DMS153 (cell line): ENCODE results near the gene STARD7.
"Not testable (repeated sequence)": the region's sequence is repeated elsewhere in the genome, so short reads cannot be mapped to it uniquely, and the experiment has no call there.

Experiments
- DNase-seq: peaks from one replicate; lab custom pipeline; 2025; lab: John Stamatoyannopoulos, UW

The STARD7 gene

GRCh38 chr2:96163768-96164429 lies 44.7 kb downstream of the STARD7 start:
- no peak for DNase-seq

DNA sequence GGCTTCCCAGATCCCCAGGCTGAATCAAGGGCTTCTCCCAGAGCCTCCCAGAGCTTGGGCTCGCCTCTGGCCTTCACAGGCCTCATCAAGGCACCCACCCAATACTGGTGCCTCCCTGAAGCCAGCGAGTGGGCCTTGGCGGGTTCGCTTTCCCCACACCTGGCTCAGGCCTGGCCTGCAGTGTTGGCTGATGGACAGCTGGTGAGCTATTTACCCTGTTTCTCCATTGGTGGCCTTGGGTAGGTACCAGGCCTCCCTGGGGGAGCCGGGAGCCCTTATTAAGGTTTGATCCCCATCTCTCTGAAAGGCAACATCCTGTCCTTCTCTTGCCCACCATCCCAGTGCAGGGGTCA lies 45.2 kb downstream of the STARD7 start:
- no peak for DNase-seq

DNA sequence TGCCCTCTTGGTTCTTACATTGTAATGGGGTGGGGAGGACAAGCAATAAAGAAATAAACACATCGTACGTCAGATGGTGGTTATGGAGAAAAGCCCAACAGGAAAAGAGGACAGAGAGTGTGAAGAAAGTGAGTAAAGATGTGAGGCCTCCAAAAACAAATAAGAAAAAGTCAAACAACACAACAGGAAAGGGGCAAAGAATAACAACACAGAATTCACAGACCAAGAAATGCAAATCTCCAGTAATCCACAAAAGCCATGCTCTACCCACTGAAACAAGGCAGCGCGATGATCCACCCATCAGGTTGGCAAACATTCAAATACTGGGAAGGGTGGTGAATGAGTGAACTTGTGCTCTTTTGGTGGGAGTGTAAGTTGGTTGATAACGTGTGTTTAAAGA lies 46.7 kb downstream of the STARD7 start:
- DNase-seq, result no peak

GRCh38 chr2:96160366-96160765 lies 48.3 kb downstream of the STARD7 start:
- not testable (repeated sequence) for DNase-seq

GRCh38 chr2:96159084-96159830 lies 49.4 kb downstream of the STARD7 start:
- DNase-seq, result no peak

DNA sequence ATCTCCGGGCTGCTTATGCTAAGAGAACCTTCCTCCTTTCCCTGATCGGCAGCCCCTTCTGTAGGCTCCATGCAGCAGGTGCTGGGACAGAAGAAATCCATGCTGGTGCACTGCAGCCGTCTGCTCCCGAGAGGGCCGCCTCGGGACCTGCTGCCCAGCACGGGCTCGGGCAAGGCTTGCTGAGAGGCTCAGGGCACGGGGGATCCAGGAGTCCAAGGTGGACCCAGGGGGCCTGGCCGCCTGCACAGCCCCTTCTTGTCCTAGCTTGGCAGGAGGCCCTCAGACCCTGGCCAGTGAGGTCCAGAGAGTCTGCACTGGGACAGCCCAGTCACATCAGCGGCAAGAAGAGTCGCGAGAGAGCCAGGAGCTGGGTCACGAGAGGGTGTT lies 50.1 kb downstream of the STARD7 start:
- no peak for DNase-seq

- DNase-seq, result no peak
These were observed 50.7 kb downstream of the STARD7 start for GRCh38 chr2:96157649-96158553.

DNA sequence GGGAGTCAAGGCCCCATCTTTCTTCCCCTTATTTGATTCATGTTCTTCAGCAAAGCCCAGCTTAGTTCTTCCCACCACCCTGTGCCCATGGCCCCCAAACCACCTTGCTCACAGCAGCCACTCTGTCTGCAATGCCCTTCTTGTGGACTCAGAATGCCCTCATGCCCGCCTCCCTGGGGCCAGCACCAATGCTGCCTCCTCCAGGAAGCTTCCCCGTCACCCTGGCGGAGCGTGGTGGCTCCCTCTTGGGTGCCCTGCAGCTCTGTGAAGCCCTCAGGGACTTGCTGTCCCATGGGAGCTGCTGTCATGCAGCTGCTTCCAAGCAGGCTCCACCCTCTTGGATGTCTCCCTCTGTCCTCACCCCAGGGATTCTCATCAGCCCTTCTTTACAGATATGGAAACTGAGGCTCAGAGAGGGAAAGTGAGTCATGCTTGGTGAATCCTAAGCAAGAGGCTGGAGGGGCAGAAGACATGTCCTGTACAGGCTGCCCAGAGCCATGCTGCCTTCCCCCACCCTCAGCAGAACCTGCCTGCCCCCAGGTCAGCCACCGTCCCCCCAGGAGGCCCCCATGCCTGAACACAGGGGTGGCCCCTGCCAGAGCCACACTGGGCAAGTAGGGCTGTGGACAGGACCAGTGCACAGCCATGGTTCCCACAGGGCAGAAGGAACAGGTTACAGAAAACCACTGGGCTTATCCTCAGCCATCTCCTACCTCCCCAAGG lies 51.5 kb downstream of the STARD7 start:
- no peak for DNase-seq

GRCh38 chr2:96156011-96156820 lies 52.4 kb downstream of the STARD7 start:
- no peak for DNase-seq

GRCh38 chr2:96154506-96155380 lies 53.9 kb downstream of the STARD7 start:
- no peak for DNase-seq

- no peak for DNase-seq
These were observed 54.6 kb downstream of the STARD7 start for GRCh38 chr2:96153991-96154431.

DNA sequence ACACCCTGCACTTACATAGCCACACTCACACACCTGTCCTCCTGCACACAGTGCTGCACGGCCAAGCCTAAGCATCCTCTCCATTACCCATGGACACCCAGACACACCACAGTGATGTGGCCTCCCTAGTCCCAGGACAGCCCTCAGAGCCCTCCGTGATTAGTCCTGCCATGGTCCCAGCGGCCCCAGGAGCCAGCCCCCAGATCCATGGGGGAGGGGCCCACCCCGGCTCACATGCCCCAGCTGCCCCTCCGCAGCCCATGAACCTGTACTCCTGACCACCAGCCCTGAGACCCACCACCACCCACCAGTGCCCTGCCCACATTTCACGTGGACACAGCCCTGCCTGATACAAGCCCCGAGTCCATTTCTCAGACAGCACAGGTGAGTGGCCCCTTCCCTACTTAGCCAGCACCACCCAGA lies 55.3 kb downstream of the STARD7 start:
- DNase-seq, result no peak

GRCh38 chr2:96152304-96153161 lies 56.1 kb downstream of the STARD7 start:
- DNase-seq, result no peak

- no peak for DNase-seq
These were observed 56.9 kb downstream of the STARD7 start for GRCh38 chr2:96151595-96152303.

GRCh38 chr2:96150791-96151594 lies 57.6 kb downstream of the STARD7 start:
- DNase-seq, result no peak

- DNase-seq, result no peak
These were observed 58.5 kb downstream of the STARD7 start for GRCh38 chr2:96150007-96150640.
